ENCODE measurements around the gene RNASET2. TPM values are rescaled to one million over a fixed set of nuclear protein-coding genes. Genes with fewer than 3 reads are reported as not detected.

RNASET2 gene
- total RNA-seq, 2 experiments from 2014 or later: 46.9 to 48.7 TPM

DNA sequence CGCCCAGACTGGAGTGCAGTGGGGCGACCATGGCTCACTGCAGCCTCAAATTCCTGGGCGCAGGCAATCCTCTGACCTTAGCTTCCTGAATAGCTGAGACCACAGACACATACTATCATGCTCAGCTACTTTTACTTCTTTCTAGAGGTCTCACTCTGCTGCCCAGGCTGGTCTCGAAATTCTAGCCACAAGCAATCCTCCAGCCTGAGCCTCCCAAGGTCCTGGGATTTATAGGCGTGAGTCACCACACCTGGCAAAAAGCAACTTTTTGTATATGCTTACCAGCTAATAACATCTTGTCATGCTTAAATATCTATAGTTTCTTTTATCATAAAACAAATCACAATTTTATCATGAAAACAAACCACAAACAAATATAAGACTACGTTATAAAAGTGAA is 23.0 kb downstream of the RNASET2 start:
- H3K4me1 Mint-ChIP-seq (ENCODE audit: low read depth): peaks cover 6% of the 10 kb centered on the region
- no peak overlapping the region for H3K4me3 Mint-ChIP-seq
- CTCF ChIA-PET: no interaction called here
- no peak overlapping the region for H3K27ac Mint-ChIP-seq
- ATAC-seq (no peak), DNase-seq (no peak)
- no peaks in the 10 kb centered on the region for H3K27me3 Mint-ChIP-seq (ENCODE audit: low read depth)
- POLR2A ChIA-PET: no interaction called here
- H3K36me3 Mint-ChIP-seq (ENCODE audit: low read depth): peaks cover 40% of the 10 kb centered on the region
- no peaks in the 10 kb centered on the region for H3K9me3 Mint-ChIP-seq (ENCODE audit: insufficient read depth)

DNA sequence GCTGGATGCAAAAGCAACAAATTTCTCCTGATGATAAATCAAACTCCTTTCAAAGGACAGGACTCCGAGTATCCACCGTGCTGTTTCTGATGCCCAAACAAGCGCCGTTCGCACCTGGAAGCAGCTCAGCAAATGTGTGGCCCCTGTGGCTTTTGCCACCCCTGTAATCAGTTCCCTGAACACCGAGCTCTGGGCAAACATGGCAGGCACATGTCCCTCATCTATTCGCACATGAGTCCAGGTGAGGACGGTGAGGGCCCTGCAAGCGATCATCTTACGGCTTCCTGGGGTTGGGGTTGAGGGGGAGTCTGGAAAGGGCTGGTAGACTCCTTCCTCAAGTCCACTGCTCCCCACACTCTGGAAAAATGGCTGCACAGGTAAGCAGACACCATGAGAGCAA is 23.7 kb downstream of the RNASET2 start:
- H3K4me3 Mint-ChIP-seq: no peak overlapping the region
- ATAC-seq (no peak), DNase-seq (no peak)
- H3K27me3 Mint-ChIP-seq (ENCODE audit: low read depth): no peaks in the 10 kb centered on the region
- H3K9me3 Mint-ChIP-seq (ENCODE audit: insufficient read depth): no peaks in the 10 kb centered on the region
- ChIA-PET CTCF (no interaction called here), POLR2A (no interaction called here)
- H3K4me1 Mint-ChIP-seq (ENCODE audit: low read depth): peaks cover 6% of the 10 kb centered on the region
- no peak overlapping the region for H3K27ac Mint-ChIP-seq
- H3K36me3 Mint-ChIP-seq (ENCODE audit: low read depth): peaks cover 33% of the 10 kb centered on the region

DNA sequence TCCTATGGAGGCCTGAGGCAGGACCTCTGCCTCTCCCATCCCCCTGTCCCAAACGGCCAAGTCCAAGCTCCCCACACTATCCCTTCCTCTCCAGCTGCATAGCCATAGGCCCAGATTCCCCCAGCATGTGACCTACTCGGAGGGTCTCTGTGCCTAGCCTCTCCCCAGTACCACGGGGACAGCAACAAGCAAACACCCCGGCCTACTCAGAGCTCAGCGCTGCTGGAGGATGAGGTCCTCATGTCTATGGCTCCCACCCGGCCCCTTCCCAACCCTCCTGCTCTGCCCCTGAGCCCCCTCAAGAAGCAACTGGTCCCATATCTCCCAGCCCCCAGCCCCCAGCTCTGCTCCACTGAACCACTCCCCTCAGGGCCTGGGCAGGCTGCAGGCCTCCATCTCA is 24.2 kb downstream of the RNASET2 start:
- DNase-seq: no peak
- ChIA-PET POLR2A (interaction anchor here (0.5 kb wide), 1 partner anchor 23 kb away, joined by 4 read pairs; no protein-coding TSS in a partner anchor), CTCF (interaction anchor here (0.7 kb wide), 1 partner anchor 19 kb away, joined by 3 read pairs; no protein-coding TSS in a partner anchor)
- Mint-ChIP-seq H3K4me3 (no peak overlapping the region), H3K9me3 (ENCODE audit: insufficient read depth) (no peaks in the 10 kb centered on the region), H3K36me3 (ENCODE audit: low read depth) (peaks cover 31% of the 10 kb centered on the region), H3K4me1 (ENCODE audit: low read depth) (peaks cover 6% of the 10 kb centered on the region), H3K27ac (no peak overlapping the region), H3K27me3 (ENCODE audit: low read depth) (no peaks in the 10 kb centered on the region)
- ATAC-seq: no peak

- DNase-seq (no peak), ATAC-seq (no peak)
- POLR2A ChIA-PET: interaction anchor here (0.5 kb wide), 1 partner anchor 24 kb away, joined by 4 read pairs; no protein-coding TSS in a partner anchor
- no peaks in the 10 kb centered on the region for H3K9me3 Mint-ChIP-seq (ENCODE audit: insufficient read depth)
- H3K27ac Mint-ChIP-seq: no peak overlapping the region
- H3K4me1 Mint-ChIP-seq (ENCODE audit: low read depth): peaks cover 4% of the 10 kb centered on the region
- H3K27me3 Mint-ChIP-seq (ENCODE audit: low read depth): no peaks in the 10 kb centered on the region
- CTCF ChIA-PET: interaction anchor here (0.7 kb wide), 1 partner anchor 20 kb away, joined by 3 read pairs; no protein-coding TSS in a partner anchor
- no peak overlapping the region for H3K4me3 Mint-ChIP-seq
- H3K36me3 Mint-ChIP-seq (ENCODE audit: low read depth): peaks cover 30% of the 10 kb centered on the region
These were observed 24.9 kb downstream of the RNASET2 start for GRCh38 chr6:166931426-166931970.

GRCh38 chr6:166930354-166930891 is 25.9 kb downstream of the RNASET2 start:
- ChIA-PET CTCF (no interaction called here), POLR2A (no interaction called here)
- Mint-ChIP-seq H3K36me3 (ENCODE audit: low read depth) (peaks cover 26% of the 10 kb centered on the region), H3K4me1 (ENCODE audit: low read depth) (no peaks in the 10 kb centered on the region), H3K4me3 (no peak overlapping the region), H3K27me3 (ENCODE audit: low read depth) (no peaks in the 10 kb centered on the region), H3K9me3 (ENCODE audit: insufficient read depth) (no peaks in the 10 kb centered on the region), H3K27ac (no peak overlapping the region)
- DNase-seq (no peak), ATAC-seq (no peak)

GRCh38 chr6:166929542-166930189 is 26.7 kb downstream of the RNASET2 start:
- Mint-ChIP-seq H3K9me3 (ENCODE audit: insufficient read depth) (no peaks in the 10 kb centered on the region), H3K36me3 (ENCODE audit: low read depth) (peaks cover 24% of the 10 kb centered on the region), H3K4me1 (ENCODE audit: low read depth) (no peaks in the 10 kb centered on the region), H3K27me3 (ENCODE audit: low read depth) (no peaks in the 10 kb centered on the region), H3K4me3 (no peak overlapping the region), H3K27ac (no peak overlapping the region)
- ATAC-seq: no peak
- CTCF ChIA-PET: interaction anchor here (0.8 kb wide), 1 partner anchor 60 kb away, joined by 3 read pairs; no protein-coding TSS in a partner anchor
- DNase-seq: no peak
- POLR2A ChIA-PET: no interaction called here

- CTCF ChIA-PET: interaction anchor here (0.8 kb wide), 1 partner anchor 61 kb away, joined by 3 read pairs; no protein-coding TSS in a partner anchor
- no peak overlapping the region for H3K27ac Mint-ChIP-seq
- DNase-seq: no peak
These were observed 27.5 kb downstream of the RNASET2 start for GRCh38 chr6:166928644-166929541.

GRCh38 chr6:166927935-166928643 is 28.3 kb downstream of the RNASET2 start:
- H3K4me3 Mint-ChIP-seq: no peak overlapping the region
- no peaks in the 10 kb centered on the region for H3K4me1 Mint-ChIP-seq (ENCODE audit: low read depth)
- no peaks in the 10 kb centered on the region for H3K27me3 Mint-ChIP-seq (ENCODE audit: low read depth)
- ATAC-seq (no peak), DNase-seq (no peak)
- ChIA-PET POLR2A (no interaction called here), CTCF (no interaction called here)
- H3K27ac Mint-ChIP-seq: no peak overlapping the region
- peaks cover 23% of the 10 kb centered on the region for H3K36me3 Mint-ChIP-seq (ENCODE audit: low read depth)
- no peaks in the 10 kb centered on the region for H3K9me3 Mint-ChIP-seq (ENCODE audit: insufficient read depth)

More at GRCh38 chr6:166928644-166929541, 27.5 kb downstream of the RNASET2 start:
- Mint-ChIP-seq H3K9me3 (ENCODE audit: insufficient read depth) (no peaks in the 10 kb centered on the region), H3K27me3 (ENCODE audit: low read depth) (no peaks in the 10 kb centered on the region), H3K4me3 (no peak overlapping the region), H3K4me1 (ENCODE audit: low read depth) (no peaks in the 10 kb centered on the region), H3K36me3 (ENCODE audit: low read depth) (peaks cover 24% of the 10 kb centered on the region)
- no peak for ATAC-seq
- POLR2A ChIA-PET: no interaction called here

DNA sequence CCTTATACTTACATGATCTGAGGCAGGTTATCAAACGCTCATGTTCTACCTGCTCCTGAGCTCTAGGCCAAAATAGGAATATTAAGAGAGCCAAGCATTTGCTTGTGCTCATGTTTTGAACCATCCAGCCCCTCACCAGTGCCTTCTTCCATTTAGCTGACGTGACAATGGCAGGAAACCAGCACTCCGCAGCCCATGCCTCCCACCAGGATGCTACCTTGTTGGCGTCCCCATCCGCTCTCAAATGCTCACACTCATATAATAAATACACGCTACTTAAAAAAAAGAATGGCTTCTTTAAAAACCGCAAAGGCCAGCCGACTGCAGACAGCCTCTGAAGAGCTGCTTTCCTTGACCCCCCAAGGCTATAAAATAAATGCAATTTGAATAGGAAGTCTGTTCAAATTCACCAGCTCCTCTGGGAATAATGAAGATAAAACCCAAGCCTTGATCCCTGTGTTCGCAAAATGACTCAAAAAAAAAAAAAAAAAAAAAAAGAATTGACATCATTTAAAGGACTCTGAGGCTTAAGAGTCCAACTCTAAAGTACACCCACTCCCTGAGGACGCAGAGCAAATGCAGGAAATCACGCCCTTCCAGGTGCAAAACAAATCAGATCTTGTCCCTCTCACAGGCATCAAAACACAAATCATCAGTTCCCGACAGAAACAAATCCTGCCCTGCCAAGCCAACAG is 29.0 kb downstream of the RNASET2 start:
- ChIA-PET POLR2A (interaction anchor here (0.6 kb wide), 1 partner anchor 167 kb away, joined by 3 read pairs; no protein-coding TSS in a partner anchor), CTCF (no interaction called here)
- H3K27me3 Mint-ChIP-seq (ENCODE audit: low read depth): no peaks in the 10 kb centered on the region
- H3K4me3 Mint-ChIP-seq: no peak overlapping the region
- no peaks in the 10 kb centered on the region for H3K4me1 Mint-ChIP-seq (ENCODE audit: low read depth)
- H3K27ac Mint-ChIP-seq: no peak overlapping the region
- H3K9me3 Mint-ChIP-seq (ENCODE audit: insufficient read depth): no peaks in the 10 kb centered on the region
- ATAC-seq: no peak
- no peak for DNase-seq
- peaks cover 16% of the 10 kb centered on the region for H3K36me3 Mint-ChIP-seq (ENCODE audit: low read depth)

DNA sequence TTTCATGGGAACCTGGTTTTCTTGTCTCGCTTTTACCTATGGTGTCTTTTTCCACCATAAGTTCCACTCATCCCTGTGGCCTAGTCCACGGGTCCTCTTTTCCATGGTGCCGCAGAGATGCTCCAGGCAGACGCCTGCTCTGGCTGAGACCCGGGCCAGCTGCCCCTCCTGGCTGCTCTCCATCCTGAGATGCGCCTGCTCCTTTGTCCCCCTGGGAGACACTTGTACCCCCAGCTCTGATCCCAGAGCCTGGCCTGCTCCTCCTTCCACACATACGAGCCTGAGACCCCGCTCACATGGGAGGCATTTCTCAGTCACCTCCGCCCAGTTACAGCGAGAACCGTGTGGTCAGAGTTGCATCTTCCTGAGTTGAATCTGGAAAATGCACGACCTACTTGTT is 29.6 kb downstream of the RNASET2 start:
- no peak overlapping the region for H3K4me3 Mint-ChIP-seq
- H3K4me1 Mint-ChIP-seq (ENCODE audit: low read depth): peaks cover 2% of the 10 kb centered on the region
- H3K27me3 Mint-ChIP-seq (ENCODE audit: low read depth): no peaks in the 10 kb centered on the region
- ChIA-PET CTCF (no interaction called here), POLR2A (no interaction called here)
- ATAC-seq: no peak
- DNase-seq: no peak
- H3K27ac Mint-ChIP-seq: no peak overlapping the region
- no peaks in the 10 kb centered on the region for H3K9me3 Mint-ChIP-seq (ENCODE audit: insufficient read depth)
- H3K36me3 Mint-ChIP-seq (ENCODE audit: low read depth): peaks cover 13% of the 10 kb centered on the region

Data from activated CD8-positive, alpha-beta T cell treated with anti-CD3 and anti-CD28 coated beads, Interleukin-2, amount 10 ng/mL, durations not matched to agents 7 days and 5 days (primary cell).